CD4-positive, alpha-beta T cell treated with Interleukin-1 beta for 1 hour (primary cell): ENCODE measurements around the gene BARX2.

Experiments used
- DNase-seq, 2 donors: peaks; one replicate each; pipeline ENCODE4 v3.0.0-alpha.2; 2020 to 2022

Gene BARX2, protein sequence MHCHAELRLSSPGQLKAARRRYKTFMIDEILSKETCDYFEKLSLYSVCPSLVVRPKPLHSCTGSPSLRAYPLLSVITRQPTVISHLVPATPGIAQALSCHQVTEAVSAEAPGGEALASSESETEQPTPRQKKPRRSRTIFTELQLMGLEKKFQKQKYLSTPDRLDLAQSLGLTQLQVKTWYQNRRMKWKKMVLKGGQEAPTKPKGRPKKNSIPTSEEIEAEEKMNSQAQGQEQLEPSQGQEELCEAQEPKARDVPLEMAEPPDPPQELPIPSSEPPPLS

DNA sequence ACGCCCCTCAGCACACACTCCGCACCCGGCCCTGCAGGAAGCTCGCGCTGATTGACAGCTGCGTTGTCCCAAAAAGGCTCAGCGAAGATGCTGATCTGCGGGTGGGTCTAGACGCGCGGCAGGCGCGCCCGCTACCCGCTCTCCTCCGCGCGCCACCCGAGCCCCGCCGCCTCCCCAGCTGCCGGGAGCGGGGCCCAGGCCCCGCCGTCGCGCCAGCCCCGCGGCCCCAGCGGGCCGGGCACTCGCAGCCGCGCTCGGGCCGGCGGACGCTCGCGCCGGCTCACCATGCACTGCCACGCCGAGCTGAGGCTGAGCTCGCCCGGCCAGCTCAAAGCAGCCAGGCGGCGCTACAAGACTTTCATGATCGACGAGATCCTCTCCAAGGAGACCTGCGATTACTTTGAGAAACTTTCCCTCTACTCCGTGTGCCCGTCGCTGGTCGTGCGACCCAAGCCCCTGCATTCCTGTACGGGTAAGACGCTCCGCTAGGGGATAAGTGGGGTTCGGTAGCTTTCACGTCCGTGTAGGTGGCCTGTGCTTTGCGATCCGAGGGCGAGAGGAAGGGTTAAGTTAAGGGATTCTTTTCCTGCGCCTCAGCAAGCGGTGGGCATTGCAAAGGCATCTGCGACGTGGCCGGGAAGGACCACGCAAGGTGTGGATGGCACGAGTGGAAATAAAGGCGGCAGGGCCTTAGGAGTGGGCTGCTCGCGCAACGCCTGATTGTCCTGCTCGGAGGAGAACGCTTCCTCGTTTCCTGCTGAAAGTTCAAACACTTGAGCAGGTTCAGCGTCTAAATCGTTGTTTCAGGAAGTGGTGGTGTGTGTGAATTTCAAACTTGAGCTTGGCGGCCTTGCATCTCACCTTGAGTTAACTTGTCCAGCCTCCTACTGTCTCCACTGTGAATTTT is at the start of gene BARX2:
BARX2 (plus strand) TSS at position 98 of the 907 bp plus-strand sequence; CDS start at position 286, 188 bp downstream.
- DNase-seq: no peak

DNA sequence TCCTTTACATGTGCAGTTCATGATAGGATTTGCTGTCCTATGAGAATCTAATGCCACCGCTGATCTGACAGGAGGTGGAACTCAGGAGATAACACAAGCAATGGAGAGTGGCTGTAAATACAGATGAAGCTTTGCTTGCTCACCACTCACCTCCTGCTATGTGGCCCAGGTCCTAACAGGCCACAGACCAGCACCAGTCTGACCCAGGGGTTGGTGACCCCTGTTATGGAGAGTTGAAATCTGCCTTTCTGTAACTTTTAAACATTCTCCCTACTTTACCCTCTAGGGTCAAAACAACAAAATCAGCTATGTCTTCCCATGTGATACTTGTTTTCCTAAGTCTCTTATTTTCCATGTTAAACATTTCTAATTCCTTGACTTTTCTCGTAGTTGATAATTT is 48.7 kb upstream of the BARX2 start:
- no peak for DNase-seq

DNA sequence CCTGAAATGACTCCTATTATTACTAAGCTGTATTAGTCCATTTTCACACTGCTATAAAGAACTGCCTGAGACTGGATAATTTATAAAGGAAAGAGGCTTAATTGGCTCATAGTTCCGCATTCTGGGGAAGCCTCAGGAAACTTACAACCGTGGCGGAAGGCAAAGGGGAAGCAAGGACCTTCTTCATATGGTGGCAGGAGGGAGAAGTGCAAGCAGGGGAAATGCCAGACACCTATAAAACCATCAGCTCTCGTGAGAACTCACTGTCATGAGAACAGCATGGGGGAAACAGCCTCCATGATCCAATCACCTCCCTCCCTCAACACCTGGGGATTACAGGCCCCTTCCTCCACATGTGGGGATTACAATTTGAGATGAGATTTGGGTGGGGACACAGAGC is 47.9 kb upstream of the BARX2 start:
- DNase-seq: peak in 1 of 2 donors; percentile 40

DNA sequence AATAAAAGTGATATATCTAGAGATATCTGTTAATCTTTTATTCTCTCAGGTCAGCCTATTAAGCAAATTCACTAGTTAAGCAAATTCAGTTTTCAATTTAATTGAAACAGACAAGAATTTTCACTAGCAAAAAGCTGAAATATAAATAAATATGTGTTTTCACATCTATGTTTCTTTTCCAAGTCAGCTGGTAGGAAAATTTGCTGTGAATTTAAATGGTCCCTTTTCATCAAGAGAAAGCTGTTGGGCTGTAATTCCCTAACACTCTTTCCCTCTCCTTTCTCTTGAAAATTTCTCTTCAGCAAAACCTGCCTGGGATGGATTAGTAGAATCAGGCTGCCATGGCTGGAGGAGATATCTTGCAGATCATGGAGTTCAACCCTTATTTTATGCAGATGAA is 46.9 kb upstream of the BARX2 start:
- no peak for DNase-seq

DNA sequence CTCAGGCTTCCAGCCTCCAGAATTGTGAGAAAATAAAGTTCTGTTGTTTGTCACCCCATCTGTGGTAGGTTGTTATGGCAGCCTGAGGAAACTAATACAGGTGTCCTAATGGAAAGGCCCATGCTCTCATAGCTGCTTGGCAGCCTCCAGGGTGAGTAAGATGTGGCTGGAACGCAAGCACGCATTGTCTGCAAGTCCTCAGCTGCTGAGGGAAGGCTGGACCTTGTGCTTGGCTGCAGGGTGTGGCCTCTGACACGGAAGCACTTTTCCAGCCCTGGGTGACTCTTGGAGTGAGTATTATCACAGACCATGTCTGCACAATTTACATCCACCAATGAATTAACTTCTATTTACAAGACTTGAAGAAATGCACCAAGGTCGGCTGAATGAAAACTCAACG is 44.4 kb upstream of the BARX2 start:
- DNase-seq: no peak

DNA sequence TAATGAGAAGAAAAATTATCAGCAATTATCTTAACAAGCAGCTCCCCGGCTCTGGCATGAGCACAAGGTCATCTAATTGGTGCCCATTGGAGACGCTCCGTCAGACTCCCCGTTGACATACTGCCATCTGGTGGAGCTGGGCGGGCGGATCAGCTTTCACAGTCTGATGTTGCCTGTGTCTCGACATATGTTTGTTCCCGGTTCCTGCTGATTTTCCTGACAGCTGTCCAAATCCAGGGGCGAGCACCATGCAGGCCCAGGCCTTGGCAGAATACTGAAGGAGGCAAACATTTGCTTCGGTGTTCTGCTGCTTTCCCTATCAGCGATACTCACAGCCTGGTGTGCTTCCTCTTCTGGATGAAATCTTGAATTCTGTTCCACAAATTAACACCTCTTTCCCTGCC is 43.8 kb upstream of the BARX2 start:
- DNase-seq: peak; percentile 51

DNA sequence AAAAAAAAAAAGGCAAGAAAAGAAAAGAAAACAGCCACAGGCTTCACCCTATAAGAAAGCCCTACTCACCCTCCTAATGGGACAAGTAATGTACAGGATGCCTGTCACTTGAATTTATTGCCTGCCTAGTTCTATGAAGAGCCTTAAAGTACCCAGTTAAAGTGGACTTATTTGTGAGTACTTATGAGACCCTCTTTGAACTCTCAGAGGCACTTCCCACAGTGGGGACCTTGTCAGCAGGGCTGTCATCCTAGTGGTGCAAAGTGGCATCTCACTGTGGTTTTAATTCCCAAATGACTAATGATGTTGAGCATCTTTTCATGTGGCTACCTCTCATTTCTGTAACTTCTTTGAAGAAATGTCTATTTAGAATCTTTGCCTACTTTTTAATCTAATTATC is 41.8 kb upstream of the BARX2 start:
- no peak for DNase-seq

DNA sequence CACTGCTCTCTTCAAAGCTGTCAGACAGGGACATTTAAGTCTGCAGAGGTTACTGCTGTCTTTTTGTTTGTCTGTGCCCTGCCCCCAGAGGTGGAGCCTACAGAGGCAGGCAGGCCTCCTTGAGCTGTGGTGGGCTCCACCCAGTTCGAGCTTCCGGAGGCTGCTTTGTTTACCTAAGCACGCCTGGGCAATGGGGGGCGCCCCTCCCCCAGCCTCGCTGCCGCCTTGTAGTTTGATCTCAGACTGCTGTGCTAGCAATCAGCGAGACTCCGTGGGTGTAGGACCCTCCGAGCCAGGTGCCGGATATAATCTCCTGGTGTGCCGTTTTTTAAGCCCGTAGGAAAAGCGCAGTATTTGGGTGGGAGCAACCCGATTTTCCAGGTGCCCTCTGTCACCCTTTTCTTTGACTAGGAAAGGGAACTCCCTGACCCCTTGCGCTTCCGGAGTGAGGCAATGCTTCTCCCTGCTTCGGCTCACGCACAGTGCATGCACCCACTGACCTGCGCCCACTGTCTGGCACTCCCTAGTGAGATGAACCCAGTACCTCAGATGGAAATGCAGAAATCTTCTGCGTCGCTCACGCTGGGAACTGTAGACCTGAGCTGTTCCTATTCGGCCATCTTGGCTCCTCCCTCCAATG is 31.2 kb upstream of the BARX2 start:
- DNase-seq: peak in 1 of 2 donors; percentile 33

DNA sequence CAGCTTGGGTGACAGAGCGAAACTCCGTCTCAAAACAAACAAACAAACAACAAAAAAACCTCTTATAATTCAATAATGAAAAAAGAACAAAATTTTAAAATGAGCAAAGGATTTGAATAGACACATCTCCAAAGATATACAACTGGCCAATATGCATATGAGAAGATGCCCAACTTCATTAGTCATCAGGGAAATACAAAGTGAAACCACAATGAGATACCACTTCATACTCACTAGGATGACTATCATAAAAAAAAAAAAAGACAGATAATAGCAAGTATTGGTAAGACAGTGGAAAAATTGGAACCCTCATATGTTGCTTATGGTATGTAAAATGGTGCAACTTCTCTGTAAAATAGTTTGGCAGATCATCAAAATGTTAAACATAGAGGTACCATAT is 28.7 kb upstream of the BARX2 start:
- DNase-seq: no peak

DNA sequence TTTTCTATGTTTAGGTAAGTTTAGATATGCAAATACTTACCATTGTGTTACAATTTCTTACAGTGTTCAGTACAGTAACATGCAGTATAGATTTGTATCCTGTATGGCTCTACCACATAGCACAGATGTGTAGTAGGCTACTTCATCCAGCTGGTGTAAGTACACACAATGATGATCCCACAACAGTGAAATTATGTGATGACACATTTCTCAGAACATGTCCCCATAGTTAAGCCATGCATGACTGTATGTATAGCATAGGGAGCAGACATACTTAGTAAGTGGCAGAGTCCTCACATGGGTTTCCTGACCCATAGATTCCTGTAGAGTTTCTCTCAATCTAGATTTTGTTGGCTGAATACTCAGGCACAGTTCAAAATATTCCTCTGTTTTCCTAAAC is 26.8 kb upstream of the BARX2 start:
- no peak for DNase-seq

DNA sequence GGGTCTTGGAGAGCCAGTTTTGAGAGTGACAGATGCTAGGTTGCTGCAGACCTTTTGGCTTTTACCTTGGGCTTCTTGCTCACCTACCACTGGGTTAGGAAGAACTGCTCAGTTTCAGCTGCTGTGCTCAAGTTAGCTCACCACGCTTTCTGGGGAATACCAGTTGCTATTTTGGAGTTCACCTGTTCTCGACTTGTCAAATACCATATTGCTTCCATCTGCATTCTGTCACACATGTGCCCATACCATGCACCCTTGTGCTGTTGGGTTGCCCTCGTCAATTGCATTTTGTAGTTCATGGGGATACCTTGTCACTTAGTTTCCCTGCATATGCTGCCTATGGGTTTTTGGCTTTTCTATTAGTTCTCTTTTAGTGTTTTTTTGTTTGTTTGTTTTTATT is 23.0 kb upstream of the BARX2 start:
- no peak for DNase-seq

DNA sequence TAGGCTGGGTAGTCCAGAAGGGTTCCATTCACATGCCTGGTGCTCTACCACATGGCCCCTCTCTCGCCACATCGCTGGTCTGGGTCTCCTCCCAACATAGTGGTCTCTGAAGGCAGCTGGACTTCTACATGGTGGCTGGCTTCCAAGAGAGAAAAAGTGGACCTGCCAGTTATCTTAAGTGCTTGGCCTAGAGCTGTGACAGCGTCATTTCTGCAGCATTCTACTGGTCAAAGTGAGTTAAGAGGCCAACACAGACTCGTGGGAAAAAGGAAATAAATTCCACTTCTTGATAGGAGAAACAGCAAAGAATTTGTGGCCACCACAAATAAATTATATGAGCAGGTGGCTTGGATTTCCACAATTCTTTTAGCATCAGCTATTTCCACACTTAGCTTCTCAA is 21.0 kb upstream of the BARX2 start:
- no peak for DNase-seq

DNA sequence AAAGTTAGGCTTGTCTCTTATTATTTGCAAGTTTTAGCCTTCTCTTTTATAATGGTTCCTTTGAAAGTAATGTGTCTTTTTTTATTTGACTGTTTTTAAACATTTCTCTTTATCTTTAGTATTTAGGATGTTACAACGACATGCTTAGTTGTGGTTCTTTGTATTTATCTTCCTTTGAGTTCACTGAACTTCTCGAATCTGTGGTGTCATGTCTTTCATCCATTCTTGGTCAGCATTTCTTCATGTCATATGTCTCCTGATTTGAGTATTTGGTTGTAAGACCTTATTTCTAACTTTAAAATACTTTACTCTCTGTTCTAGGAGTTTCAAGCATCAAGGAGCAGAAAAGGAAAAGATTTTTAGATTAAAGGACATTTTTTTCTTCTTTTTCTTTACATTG is 15.9 kb upstream of the BARX2 start:
- DNase-seq: no peak

DNA sequence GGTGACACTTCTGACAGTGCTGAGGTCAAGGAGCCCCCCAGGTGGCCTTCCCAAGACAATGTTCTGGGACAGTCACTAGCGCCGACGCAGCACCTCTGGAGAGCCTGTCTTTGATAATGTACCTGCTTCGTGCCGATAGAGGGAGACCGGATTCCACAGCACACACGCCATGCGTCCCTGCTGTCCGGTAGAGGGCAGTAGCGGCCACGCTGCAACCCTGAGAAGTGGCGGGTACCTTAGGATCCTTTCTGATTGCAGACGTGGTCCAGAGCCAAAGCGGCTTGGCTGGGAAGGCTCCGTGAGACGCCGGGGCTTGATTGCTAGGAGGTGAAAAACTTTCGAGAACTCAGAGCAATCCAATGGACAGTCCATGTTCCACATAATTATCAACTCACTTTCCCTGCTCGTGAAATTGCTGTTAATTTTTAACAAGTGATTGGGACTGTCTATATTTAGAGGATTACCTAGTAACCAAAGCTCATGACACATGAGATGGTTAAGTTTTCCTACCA is 11.4 kb upstream of the BARX2 start:
- DNase-seq: peak; percentile 66 to 70

DNA sequence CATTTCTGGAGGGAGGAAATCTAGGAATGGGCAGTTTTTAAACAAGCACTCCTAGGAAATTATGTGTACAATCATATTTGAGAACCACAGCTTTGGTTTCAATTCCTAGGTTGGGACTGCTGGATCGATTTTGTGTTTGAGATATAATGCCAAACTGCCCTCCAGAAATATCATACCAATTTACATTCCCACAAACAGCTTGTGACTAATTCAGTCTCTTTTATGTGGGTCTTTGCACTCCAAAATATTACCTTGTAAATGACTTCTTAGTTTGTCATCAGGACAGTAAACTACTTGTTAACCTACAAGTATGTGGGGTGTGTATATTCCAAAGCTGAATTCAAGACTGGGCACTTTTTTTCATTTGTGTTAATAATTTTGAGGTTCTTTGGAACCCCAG is 9.8 kb upstream of the BARX2 start:
- no peak for DNase-seq

DNA sequence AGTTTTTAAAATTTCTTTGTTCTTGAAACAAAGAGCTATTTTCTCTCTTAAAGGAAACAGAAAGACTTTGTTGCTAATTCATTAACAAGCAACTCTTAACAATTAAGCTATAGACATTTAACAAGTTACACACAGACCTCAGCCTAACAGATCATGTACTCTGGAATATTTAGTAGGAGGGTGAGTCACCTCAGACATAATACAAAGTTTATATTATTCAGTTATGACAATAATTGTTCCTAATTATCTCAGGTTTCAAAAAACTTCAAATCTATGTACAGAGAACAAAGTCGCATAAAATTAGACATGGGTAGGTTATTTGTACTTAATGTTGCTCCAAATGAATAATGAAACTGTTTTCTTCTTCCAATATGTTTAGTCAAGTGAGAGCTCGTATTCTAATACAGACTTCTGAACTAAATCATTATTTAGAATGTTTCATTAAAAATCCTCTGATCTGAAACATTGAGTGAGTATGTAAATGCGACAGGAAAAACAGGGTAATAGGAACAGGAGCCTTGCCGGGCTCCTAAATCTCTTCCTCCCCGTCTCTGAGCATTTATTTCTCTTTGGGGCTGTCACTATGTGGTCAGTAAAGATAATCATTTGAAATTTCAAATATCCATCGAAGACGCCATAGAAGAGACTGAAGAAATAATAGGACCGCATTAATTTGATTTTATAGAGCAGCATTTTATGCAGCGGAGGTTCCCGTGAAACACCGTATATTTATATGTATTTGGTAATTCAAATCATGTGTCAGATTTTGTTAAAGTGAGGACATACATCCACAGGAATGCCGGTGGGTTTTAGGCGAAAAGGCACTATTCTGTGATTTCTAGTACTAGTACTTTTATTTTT is 8.7 kb upstream of the BARX2 start:
- DNase-seq: no peak

DNA sequence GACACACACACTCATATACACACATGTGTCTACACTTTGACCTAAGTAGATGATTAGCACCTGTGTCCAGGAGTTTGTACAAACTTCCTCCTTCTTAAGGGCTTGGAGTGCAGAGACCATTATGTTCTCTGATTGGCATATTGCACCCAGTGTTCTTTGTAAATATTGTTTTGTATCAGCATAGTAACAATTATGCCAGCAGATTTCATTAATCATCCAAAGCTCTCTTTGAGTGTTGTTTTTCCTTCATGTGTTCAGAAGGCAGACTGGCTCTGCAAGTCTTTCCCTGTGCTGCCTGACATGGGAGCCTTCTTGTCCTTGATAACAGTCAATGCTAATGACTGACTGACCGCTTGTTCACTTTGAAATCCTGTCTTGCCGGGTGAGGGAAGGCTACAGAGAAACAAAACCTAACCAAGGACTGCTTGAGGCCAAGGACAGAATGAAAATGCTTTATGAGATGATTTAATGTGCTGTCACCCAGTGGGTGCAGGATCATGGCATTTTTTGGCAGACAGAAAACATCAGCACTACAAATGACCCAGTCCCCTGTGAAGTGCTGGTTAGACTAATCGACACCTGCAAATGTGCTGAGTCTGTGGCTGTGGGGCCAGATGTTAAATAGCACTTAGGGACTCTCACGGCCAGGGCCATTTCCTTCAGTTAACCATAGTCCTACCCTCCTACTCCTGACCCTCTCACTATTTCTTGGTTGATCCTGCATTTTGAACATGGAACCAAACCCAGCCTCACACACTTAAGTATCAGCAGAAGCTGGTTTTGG is 6.6 kb upstream of the BARX2 start:
- no peak for DNase-seq

DNA sequence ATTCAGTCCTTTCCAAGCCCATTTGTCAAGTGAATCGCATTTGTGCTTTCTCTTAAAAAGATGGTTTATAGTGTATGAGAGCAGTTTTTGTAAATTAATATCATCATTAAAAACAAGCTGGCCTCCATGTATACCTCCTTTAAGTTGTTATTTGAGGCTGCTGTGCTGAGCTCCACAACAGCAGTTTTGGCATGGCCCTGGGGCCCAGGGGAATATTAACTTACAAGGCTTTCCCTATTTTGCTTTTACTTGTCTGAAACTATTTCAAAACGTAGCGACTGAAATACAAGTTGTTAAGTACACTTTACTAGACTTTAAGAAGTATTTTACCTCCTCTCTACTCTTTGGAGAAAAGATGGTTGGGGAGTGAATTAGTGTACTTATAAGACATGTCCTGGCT is 4.9 kb upstream of the BARX2 start:
- no peak for DNase-seq

DNA sequence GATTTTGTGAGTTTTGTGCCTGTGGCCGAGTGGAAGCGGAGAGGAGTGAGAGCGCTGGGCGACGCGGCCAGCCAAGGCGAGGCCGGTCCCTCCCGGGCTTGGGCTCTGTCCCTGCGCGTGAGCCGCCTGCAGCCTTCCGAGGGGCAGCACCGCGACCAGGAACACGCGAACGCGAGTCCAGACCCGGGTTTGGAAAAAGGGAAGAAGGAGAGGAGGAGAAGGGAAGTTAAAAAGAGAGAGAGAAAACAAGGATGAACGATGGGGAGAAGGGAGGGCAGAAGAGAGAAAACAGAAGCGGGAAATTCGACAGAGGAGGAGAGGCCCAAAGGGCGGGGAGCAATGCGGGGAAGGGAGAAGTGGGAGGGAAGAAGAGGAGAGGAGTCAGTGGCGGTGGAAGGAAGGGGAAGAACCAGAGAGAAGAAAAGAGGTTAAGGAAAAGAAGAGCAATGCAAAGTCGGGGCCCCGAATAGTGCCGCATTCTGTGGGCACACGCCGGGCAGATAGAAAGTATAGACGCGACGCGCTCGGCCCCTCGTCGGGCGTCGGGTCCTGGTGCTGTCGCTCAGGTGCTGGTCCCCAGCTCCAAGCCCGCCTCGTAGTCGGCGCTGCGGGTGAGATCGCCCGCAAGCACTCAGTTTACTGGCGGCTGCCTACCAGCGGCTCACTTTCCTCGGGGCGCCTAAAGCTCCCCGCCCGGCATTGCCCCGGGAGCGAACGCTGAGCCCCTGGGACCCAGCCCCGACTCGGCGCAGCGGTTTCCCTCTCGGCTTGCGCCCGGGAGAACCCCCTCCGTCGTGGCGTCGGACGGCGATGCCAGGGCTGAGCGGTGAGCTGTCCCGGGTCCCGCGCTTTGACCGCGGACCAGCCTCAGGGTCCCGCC is 2.8 kb upstream of the BARX2 start:
- DNase-seq: no peak

DNA sequence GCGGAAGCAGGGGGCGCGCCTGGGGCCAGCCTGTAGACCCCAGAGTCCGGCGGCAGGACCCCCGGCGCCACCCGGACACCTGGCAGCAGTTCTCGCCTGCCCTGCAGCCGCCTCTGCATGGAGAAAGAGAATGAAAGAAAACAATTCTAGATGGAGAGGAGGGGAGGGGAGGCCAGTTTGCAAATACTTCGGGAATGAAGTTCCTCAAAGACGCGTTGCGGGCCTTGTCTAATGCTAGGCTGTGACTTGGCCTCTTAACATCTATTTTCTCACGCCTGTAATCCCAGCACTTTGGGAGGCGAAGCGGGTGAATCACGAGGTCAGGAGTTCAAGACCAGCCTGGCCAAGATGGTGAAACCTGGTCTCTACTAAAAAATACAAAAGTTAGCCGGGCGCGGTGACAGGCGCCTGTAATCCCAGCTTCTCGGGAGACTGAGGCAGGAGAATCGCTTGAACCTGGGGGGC is 2.1 kb upstream of the BARX2 start:
- DNase-seq: no peak
